Measurements from ENCODE around the gene OR2G2.

DNA sequence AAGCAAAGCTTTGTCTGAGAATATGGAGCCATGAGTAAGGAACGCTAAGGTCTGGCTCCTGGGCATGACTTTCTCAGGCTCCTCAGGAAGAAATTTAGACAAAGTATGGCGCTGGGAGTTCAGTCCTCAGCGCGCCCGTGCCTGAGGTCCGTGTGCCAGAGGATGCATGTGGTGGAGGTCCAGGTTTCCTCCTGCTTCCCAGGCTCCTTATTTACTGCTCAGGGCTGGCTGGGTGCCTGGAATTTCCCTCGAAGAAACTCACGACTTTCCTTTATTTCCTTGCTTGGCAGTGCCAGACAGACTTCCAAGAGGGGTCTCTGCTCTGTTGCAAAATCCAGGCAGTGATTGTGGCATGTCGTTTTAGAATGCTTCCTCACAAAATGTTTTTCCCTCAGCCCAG lies 26.0 kb upstream of the OR2G2 start:
- TF ChIP-seq POLR2A (IDR thresholded peaks at IDR 0.05) (no peak), POLR2AphosphoS5 (IDR thresholded peaks at IDR 0.05) (no peak), EP300 (IDR thresholded peaks at IDR 0.05; ENCODE audit: low read depth) (no peak)
- TF ChIP-seq, protein P1, sequence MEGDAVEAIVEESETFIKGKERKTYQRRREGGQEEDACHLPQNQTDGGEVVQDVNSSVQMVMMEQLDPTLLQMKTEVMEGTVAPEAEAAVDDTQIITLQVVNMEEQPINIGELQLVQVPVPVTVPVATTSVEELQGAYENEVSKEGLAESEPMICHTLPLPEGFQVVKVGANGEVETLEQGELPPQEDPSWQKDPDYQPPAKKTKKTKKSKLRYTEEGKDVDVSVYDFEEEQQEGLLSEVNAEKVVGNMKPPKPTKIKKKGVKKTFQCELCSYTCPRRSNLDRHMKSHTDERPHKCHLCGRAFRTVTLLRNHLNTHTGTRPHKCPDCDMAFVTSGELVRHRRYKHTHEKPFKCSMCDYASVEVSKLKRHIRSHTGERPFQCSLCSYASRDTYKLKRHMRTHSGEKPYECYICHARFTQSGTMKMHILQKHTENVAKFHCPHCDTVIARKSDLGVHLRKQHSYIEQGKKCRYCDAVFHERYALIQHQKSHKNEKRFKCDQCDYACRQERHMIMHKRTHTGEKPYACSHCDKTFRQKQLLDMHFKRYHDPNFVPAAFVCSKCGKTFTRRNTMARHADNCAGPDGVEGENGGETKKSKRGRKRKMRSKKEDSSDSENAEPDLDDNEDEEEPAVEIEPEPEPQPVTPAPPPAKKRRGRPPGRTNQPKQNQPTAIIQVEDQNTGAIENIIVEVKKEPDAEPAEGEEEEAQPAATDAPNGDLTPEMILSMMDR (IDR thresholded peaks at IDR 0.05), result no peak
